Skeletal muscle cell (primary cell): ENCODE measurements around the gene NCAN.
A peak's percentile ranks its signal among the peaks of the same experiment; 100 is the strongest.

ENCODE experiments used
- DNase-seq: peaks from one replicate; pipeline ENCODE4 v3.0.0-alpha.2; 2010; ENCODE audit warnings: low read depth
- H3K4me3 ChIP-seq: 2 replicates; pipeline ENCODE4 v1.5.1; 2011; ENCODE audit warnings: low read depth, mild to moderate bottlenecking, control low read depth, low read length, moderate library complexity

The NCAN gene

DNA sequence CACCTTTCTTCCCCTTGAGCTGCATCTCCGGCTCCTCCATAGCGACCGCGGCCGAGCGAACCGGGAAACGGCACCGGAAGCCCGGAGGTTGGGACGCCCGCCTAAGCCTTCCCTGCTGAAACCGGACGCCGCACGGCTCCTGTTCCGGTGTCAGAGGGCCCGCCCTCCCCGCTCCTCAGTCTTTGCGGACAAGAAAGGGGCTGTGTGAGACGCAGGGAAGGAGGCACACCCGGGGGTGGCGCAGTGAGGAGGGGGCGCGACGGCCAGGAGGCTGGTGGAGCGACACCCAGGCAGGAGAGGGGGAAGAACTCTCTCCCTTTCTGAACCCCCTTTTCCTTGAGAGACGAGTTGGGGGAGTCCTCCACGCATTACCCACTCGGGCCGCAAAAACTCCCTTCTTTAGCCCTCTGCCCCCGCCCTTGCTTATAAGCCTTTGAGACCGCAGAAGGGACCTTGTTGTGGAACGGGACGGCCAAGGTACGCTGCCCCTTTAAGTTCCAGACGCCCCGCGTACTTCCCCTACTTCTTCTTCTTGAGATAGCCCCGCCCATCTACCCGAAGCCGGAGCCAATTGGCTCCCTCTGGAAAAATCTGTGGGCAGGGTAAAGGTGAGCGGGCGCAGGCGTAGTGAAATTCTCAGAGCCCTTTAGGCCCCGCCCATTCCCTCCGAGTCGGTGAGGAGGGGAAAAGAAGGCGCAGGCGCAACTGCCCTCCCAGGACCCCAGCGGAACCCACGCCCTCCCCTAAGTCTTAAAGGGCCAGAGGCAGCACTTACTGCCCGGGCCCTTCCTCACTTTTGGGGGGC is 19.5 kb upstream of the NCAN start, which contains the start of the genes BORCS8 and RFXANK:
Gene BORCS8 (minus strand): TSS at position 75 of the 805 bp plus-strand sequence. CDS start 35 bp downstream, at position 40.
Gene RFXANK (plus strand): TSS at position 181 of the 805 bp plus-strand sequence. CDS start 1,689 bp downstream, outside the sequence.
- peak; percentile 96 for DNase-seq

DNA sequence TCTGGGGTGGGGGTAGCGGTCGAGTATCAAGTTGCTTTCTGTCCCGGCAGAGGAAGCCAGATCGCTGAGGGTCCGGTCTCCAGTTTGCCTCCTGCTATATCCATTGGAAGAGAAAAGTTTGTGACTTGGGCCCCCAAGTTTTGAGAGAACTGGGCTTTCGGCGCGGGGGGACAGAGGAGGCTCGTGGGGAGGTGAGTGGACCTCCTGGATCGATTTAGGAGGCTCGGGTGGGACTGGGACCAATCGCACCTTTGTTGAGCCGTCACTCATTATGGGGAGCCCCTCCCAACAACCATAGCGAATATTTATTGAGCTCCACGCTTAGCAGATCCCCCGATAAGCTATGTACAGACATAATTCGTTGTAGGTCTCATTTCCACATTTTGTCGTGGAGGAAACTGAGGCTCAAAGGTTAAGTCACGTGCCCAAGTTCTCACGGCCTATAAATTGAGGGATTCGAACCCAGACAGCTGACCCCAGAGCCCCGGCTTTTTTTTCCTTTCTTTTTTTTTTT is 18.8 kb upstream of the NCAN start:
- H3K4me3 ChIP-seq = peak overlapping the region; percentile 86
- no peak for DNase-seq

More for the DNA sequence above, 19.5 kb upstream of the NCAN start, which contains the start of the genes BORCS8 and RFXANK:
- peak within 1 kb of the TSS; percentile 86 for H3K4me3 ChIP-seq

DNA sequence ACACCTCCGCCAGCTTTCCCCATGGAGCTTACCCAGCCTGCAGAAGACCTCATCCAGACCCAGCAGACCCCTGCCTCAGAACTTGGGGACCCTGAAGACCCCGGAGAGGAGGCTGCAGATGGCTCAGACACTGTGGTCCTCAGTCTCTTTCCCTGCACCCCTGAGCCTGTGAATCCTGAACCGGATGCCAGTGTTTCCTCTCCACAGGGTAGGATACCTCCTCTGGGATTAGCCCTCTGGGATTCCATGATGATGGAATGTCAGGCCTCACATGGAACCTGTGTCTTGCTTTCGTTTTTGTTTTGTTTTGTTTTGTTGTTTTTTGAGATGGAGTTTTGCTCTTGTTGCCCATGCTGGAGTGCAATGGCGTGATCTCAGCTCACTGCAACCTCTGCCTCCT is 17.8 kb upstream of the NCAN start:
- H3K4me3 ChIP-seq = no peak overlapping the region
- no peak for DNase-seq

DNA sequence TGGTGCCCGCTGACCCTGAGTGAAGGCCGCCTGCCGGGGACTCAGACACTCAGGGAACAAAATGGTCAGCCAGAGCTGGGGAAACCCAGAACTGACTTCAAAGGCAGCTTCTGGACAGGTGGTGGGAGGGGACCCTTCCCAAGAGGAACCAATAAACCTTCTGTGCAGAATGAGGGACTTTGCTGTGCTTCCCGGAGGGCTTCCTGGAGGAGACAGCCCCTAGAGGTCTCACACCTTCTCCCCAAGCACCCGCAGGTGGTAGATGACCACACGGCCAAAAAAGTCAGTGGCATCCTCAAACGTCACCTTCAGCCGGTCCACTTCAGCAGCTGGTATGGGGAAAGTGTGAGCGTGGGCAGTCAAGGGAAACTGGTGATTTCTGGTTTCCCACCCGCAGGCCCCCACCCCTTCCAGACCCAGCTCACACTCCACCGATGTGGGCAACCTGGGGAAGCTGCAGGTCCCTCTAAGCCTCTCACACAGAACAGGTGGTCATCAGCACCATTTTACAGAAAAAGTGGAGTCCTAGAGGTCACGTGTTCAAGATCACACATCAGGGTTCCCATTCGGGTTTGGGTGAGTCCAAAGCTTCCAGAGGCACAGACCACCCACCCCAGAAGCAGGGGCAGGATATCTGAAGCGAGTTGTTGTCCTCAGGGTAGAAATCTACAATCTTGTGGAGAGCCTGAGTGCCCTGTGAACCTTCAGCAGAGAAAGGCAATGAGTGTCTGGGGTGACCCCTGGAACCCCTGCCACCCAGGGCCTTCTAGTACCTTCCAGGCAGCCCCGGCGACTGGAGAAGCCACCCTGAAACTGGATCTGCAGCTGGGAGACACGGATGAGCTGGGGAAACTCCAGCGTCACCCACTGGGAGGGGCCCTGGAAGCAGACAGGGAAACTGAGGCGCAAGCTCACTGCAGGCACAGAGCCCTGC is 9.8 kb upstream of the NCAN start:
- DNase-seq = no peak
- H3K4me3 ChIP-seq = peak overlapping the region; percentile 83

DNA sequence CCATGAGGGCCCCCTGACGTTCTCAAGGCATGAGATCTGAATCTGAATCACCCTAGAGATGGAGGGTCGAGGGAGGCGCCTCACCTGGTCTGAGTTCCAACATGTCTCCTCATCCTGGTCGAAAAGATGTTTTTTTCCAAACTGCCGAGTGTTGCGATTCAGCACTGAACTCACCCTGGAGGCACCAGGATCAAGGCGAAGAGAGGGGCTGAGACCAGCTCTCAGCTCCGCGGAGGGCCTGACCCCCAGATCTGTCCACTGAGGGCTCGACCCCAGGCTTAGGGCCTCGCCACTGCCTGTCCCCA is 9.1 kb upstream of the NCAN start:
- H3K4me3 ChIP-seq = peak overlapping the region; percentile 83
- DNase-seq = no peak

DNA sequence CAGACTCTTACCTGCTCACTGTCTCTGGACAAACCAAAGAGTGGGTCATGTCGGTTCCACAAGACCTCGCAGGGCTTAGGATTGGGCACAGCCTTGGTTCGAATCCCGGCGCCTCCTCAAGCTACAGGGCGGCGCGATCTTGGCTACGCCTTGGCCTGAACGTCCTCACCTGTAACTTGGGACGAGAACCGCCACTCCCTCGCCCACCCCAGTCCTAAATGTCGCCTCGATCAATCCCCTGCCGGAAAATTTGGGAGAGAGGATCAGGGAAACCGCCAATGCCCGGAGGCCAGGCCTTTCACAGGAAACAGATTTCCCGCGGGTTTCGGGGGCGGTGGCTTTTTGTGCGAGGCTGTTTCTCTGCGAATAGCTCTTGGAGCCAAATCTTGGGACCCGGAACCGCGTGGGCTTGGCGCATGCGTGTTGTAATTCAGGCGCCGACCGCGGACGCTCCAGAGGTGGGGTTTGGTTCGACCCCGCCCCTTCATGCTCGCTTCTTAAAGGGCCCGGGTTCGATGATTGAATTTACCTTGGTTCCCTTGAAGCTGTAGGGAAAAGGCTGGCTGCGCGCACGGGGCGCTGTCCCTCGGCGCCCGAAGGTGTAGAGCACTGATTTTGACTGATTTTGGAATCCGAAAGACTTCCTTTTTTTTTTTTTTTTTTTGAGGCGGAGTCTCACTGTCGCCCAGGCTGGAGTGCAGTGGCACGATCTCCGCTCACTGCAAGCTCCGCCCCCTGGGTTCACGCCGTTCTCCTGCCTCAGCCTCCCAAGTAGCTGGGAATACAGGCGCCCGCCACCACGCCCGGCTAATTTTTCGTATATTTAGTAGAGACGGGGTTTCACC is 8.5 kb upstream of the NCAN start, which contains the start of gene NR2C2AP:
Gene NR2C2AP (minus strand): TSS at position 403 of the 845 bp plus-strand sequence. CDS start 354 bp downstream, at position 49.
- peak; percentile 49 for DNase-seq

DNA sequence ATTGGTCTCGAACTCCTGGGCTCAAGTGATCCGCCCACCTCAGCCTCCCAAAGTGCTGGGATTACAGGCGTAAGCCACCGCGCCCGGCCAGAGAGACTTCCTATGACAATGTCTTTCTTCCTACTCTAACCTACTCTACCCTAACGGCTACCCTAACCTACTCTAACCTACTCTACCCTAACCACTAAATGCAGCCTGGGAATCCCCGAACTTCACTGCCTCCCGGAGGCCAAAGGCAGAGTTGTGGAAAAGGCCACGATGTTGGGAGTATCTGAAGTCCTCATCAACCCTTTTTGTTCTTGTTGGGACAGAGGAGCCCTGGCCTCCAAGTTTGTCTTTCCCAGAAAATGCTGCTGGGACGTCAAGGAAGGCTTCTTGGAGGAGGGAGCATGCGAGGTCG is 7.6 kb upstream of the NCAN start:
- H3K4me3 ChIP-seq = no peak overlapping the region
- DNase-seq = no peak

More for the DNA sequence above, 8.5 kb upstream of the NCAN start, which contains the start of gene NR2C2AP:
- peak within 1 kb of the TSS; percentile 83 for H3K4me3 ChIP-seq

DNA sequence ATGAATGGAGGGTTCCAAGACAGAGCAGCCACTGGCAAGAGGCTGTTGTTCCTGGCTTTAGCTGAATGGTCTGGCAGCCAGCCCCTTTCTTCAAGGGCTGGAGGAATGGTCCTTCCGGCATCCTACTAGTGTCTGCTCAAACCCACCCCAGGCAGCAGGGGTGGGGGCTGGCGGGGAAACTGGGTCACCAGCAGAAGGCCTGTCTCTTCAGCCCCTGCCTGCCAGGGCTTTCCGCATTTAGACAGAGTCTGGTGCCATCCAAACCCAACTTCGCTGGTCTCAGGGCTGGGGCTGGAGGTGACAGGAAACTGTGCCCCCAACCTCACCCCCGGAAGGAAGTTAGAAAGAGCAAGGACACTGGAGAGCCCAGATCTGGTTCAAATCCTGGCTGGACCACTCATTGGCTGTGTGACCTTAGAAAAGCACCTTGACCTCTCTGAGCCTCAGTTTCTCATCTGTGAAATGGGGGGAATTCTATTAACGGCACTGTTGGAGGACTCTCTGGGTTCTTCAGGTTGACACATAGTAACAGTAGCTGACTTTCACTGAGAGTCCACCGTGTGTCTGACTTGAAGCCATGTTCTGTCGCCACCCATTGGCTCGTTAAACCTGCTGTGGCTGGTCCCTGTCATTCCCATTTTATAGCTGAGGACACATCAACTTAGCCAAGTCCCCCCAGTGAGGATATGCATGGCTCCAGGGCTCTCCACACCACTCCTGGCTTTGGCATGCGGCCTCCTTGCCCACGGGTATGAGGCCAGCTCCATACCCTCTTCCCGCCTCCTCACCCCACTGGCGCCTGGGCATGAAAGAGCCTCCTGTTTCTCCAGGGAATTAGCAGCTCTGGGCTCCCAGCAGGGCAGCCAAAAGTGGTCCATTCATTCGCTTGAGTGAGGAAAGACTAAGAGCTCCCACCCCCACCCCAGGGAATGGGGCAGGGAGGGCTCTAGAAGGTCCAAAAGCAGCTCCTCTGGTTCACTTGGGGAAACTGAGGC is 6.0 kb upstream of the NCAN start:
- no peak for DNase-seq
- no peak overlapping the region for H3K4me3 ChIP-seq

DNA sequence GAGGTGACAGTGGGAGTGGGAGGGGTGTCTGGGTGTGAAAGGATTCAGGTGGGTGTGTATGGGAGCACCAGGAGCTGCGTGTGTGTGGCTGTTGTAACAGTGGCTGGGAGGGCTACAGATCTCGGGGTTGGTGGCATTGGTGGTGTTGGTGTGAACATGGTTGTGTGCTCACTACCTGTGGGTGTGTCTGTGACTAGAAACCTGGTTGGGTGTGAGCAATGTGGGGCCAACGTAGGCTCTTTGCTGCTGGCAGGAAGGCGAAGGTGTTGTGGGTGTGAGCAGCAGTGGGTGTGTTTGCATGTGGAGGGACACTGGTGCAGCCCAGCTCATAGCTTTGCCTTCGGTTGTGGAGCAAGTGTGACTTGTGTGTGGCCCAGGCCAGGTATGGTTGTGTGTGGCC is 4.8 kb upstream of the NCAN start:
- no peak overlapping the region for H3K4me3 ChIP-seq
- no peak for DNase-seq

DNA sequence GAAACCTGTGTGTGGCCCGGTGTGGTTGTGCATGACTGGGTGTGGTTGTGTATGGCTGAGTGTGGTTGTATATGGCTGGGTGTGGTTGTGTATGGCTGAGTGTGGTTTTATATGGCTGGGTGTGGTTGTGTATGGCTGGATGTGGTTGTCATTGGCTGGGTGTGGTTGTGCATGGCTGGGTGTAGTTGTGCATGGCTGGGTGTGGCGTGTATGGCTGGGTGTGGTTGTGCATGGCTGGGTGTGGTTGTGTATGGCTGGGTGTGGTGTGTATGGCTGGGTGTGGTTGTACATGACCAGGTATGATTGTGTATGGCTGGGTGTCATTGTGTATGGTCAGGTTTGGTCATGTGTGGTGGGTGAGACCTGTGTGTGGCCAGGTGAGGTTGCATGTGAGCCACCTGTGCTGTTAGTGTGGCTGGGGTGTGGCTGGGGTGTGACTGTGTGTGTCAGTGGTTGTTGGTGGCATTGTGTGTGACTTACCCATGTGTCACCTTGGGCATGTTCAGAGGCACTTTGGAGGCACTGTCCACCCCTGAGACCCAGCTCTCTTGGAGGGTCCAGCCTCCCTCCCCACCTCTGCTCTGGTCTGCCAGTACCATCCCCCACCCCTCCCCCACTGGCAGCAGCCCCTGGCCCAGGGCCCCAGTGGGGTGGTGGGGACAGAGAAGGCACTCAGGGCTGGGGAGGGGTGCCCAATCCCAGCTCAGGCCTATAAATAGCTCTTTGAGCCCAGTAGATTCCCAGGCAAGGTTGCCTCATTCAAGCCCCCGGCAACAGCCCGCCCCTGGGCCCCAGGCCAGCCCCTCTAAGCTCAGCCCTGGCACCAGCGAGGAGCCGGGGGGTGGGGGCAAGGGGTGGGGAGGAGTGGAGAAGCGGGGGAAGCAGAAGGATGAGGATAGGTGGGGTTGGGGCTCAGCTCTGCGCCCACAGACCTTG is 3.9 kb upstream of the NCAN start:
- no peak overlapping the region for H3K4me3 ChIP-seq
- no peak for DNase-seq

DNA sequence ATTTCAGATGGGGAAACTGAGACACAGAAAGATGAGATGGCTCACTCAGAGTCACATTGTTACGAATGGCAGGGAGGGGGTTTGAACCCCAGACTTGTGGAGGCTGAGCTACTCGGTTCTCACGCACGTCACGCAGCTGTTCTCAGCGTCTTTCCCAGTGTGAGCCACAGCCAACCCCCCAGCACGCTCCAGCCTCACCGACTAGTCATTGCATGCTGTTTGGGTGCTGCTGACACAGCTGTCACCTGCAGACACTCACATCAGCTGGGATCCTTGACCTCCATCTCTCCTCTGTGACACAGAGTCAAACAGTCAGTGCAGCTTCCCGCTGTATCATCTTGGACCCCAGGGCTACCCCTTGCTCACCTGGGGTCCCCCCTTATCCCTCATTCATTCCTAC is 2.4 kb upstream of the NCAN start:
- no peak for DNase-seq

DNA sequence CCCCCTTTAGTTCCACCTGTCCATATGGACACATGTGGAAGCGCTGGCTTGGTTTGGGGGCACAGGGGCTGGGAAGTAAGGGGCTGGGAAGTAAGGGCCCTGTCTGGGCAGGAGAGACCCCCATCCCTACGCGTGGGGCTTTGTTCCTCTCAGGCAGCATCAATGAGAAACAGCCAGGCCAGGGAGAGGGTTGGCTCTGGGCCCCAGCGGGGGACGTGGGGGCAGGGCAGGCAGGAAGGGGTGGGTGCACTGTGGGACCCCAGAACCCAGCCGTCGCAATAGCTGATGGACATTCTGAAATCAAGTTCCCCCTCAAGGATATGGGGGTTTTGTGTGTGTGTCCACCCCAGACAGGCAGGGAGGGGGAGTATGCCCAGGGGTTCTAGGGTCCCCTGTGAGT is 1.2 kb downstream of the NCAN start:
- DNase-seq = no peak
- H3K4me3 ChIP-seq = no peak overlapping the region

More for the DNA sequence above, 2.4 kb upstream of the NCAN start:
- H3K4me3 ChIP-seq = no peak overlapping the region

DNA sequence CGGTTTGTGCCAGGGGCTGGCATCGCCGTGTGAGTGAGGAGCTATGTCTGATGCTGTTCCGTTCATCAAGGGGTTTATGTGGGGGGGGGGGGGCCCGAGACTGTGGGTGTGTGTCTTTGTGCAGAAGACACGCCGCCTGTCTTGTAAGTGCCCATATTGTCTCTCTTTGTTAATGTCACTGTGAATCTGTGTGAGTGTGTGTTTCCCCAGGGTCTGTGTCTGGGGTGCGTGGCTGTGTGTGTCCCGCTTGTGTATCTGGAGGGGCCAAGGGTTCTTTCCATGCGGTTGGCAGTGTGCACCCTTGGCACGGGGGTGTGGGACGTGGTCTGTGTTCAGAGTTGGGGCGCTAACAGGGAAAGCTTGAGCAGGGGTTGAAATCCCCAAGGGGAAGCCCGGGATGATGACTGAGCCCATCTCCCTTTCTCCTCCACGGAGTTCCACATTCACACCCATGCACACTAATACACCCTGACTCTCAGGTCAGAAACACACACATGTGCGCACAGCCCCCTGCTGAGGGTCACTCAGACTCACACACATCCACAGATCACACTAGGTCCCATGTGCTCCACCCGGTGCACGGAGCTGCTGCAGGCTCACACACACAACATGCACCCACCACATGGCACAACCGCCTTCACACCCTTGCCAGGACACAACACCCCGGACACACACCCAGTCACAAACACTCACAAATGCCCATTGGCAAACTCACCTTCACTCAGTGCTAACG is 1.8 kb downstream of the NCAN start:
- DNase-seq = no peak
- no peak overlapping the region for H3K4me3 ChIP-seq

DNA sequence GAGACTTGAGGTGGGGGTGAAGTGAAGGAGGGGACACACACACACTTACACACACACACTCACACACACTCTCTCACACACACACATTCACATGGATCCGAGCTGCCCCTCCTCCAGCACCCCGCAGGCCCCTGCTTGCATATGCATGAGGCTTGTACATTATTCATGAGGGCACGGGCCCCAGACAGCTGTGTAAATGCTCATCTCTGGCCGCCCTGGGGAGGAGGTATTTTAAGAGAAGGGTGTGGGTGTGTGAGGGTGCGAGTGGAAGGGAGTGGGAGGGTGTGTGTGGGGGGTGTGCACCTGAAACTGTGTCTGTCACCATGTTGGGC is 2.4 kb downstream of the NCAN start:
- no peak overlapping the region for H3K4me3 ChIP-seq
- DNase-seq = no peak

DNA sequence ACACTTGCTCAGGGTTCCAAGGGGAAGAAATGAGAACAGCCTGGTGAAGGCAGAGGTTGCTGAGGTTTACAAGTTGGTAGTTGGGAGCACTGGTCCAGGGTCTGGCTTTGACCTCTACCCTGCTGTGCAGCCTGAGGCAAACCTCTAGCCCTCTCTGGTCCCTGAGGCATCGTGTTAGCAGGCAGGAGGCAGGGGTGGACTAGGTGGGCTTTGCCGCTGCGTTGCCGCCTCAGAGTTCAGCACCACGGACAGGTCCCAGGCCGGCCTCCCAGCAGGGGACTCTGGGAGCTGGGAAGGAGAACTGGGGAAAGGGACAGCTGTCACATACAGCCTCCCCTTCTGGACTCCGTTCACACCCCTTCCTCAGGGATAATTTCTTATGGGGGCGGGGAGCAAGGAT is 3.1 kb downstream of the NCAN start:
- H3K4me3 ChIP-seq = no peak overlapping the region
- DNase-seq = no peak

DNA sequence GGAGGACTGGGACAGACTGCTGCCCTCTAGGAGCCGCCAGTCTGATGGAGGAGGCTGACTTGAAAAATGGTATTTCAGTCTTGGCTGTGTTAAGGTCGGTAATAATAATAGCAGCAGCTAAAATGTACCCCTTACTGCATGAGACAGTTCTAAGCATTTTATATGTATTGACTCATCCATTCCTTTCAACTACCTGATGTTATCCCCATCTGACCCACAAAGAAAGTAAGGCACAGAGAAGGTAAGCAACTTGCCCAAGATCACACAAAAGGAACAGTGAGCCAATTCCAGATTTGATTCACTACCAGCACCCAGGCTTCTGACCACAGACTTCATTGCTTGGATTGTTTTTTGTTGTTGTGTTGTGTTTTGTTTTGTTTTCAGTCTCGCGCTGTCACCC is 4.0 kb downstream of the NCAN start:
- DNase-seq = no peak
- no peak overlapping the region for H3K4me3 ChIP-seq
